ENCODE results near the gene IMP4. TPM values are rescaled to one million over a fixed set of nuclear protein-coding genes. Genes with fewer than 3 reads are reported as not detected.

IMP4 gene
- total and polyA plus RNA-seq, 2 of the 13 experiments (the other 11 are each of a cell fraction or from before 2014, with no cell fraction given) = 142 to 158 TPM

DNA sequence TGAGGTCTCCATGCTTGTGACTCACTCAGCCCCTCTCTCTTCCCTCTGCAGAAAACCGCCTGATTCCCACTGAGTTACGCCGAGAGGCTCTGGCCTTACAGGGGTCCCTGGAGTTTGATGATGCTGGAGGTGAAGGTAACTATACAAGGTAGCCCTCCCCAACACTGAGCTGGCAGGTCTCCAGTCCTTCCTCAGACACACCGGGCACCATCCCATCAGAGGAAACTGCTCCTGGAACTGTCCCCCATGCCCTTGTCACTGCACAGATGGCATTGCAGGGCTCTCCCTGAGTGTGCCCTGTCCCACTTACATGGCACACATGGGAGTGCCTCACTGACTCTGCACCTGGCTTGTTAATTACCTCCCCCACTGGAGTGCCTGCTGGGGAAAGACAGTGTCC lies 1.9 kb downstream of the IMP4 start:
- H3K4me2 ChIP-seq (ENCODE audit: low read depth, low read length) = 0 out of 2 replicates have a peak overlapping the region, but pooled peaks have one; percentile 89
- BruUV-seq (replicated peaks) = no TSS peak
- H4K20me1 ChIP-seq (ENCODE audit: insufficient read depth, low read length) = no peaks in the 10 kb centered on the region; the same call in 1 of the 2 replicates
- no peak overlapping the region for H2AFZ ChIP-seq (ENCODE audit: low read length)
- DNase-seq (ENCODE audit: low spot score) (no peak), ATAC-seq (no peak), FAIRE-seq (no peak)
- H3K36me3 ChIP-seq (replicated peaks in 1 of 2; ENCODE audit: control insufficient read depth in 1 of 2, insufficient read depth in 2 of 2, low read length in 2 of 2) = peaks cover 31 to 45% of the 10 kb centered on the region in 2 experiments
- H3K4me3 ChIP-seq (replicated peaks in 1 of 3; ENCODE audit: insufficient read depth in 1 of 3, low read depth in 2 of 3, low read length in 3 of 3) = no peak overlapping the region
- TF ChIP-seq ZNF782 (CRISPR knock-in tag; IDR thresholded peaks at IDR 0.05; ENCODE audit: borderline replicate concordance) = no peak
- no peak for TF ChIP-seq BCL6 (CRISPR knock-in tag; IDR thresholded peaks at IDR 0.05)
- TF ChIP-seq SOX13 (IDR thresholded peaks at IDR 0.05) = no peak
- no peak for TF ChIP-seq SOX13 (CRISPR knock-in tag; conservative IDR thresholded peaks at IDR 0.05 in 1 of 2, IDR thresholded peaks at IDR 0.05 in 1 of 2)
- no peak for TF ChIP-seq SNRNP70 (IDR thresholded peaks at IDR 0.05; ENCODE audit: low read depth, low read length)
- no peak for TF ChIP-seq RELA (CRISPR knock-in tag; IDR thresholded peaks at IDR 0.05)
- TF ChIP-seq ETV6 (CRISPR knock-in tag; conservative IDR thresholded peaks at IDR 0.05) = no peak
- TF ChIP-seq ZNF839 (CRISPR knock-in tag; IDR thresholded peaks at IDR 0.05; ENCODE audit: borderline replicate concordance) = no peak
- no peak for TF ChIP-seq ZNF800 (CRISPR knock-in tag; IDR thresholded peaks at IDR 0.05)
- TF ChIP-seq TOPORS (CRISPR knock-in tag; IDR thresholded peaks at IDR 0.05) = no peak
- no peak for TF ChIP-seq SMC3 (IDR thresholded peaks at IDR 0.05; ENCODE audit: low read length)
- no peak for TF ChIP-seq MYC (CRISPR knock-in tag; IDR thresholded peaks at IDR 0.05; ENCODE audit: borderline replicate concordance)
- TF ChIP-seq, protein P1, sequence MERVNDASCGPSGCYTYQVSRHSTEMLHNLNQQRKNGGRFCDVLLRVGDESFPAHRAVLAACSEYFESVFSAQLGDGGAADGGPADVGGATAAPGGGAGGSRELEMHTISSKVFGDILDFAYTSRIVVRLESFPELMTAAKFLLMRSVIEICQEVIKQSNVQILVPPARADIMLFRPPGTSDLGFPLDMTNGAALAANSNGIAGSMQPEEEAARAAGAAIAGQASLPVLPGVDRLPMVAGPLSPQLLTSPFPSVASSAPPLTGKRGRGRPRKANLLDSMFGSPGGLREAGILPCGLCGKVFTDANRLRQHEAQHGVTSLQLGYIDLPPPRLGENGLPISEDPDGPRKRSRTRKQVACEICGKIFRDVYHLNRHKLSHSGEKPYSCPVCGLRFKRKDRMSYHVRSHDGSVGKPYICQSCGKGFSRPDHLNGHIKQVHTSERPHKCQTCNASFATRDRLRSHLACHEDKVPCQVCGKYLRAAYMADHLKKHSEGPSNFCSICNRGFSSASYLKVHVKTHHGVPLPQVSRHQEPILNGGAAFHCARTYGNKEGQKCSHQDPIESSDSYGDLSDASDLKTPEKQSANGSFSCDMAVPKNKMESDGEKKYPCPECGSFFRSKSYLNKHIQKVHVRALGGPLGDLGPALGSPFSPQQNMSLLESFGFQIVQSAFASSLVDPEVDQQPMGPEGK (CRISPR knock-in tag; IDR thresholded peaks at IDR 0.05) = no peak
- no peak for TF ChIP-seq EEA1 (CRISPR knock-in tag; IDR thresholded peaks at IDR 0.05; ENCODE audit: borderline replicate concordance)
- TF ChIP-seq, protein P2, sequence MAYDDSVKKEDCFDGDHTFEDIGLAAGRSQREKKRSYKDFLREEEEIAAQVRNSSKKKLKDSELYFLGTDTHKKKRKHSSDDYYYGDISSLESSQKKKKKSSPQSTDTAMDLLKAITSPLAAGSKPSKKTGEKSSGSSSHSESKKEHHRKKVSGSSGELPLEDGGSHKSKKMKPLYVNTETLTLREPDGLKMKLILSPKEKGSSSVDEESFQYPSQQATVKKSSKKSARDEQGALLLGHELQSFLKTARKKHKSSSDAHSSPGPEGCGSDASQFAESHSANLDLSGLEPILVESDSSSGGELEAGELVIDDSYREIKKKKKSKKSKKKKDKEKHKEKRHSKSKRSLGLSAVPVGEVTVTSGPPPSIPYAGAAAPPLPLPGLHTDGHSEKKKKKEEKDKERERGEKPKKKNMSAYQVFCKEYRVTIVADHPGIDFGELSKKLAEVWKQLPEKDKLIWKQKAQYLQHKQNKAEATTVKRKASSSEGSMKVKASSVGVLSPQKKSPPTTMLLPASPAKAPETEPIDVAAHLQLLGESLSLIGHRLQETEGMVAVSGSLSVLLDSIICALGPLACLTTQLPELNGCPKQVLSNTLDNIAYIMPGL (CRISPR knock-in tag; IDR thresholded peaks at IDR 0.05; ENCODE audit: borderline replicate concordance in 1 of 2, low read depth in 1 of 2) = no peak
- no peak overlapping the region for H3K27ac ChIP-seq (ENCODE audit: extremely low read length, insufficient read depth, low read length)
- intact Hi-C loops (cut with micrococcal nuclease; ENCODE audit: unreplicated experiment) = loop anchor here (5.0 kb wide), 1 partner anchor 748 kb away; the partner anchor contains the start of gene FAM168B
- H3K4me1 ChIP-seq (ENCODE audit: insufficient read depth, low read length) = peaks cover 23% of the 10 kb centered on the region
- H3K27me3 ChIP-seq (ENCODE audit: control insufficient read depth in 1 of 2, insufficient read depth in 2 of 2, low read length in 2 of 2) = peaks cover 0 to 4% of the 10 kb centered on the region in 2 experiments; a peak in 1 of 5 replicates
- POLR2A ChIA-PET = interaction anchor here (4.6 kb wide), 1 partner anchor 10 kb away, joined by 120 read pairs; the partner anchor contains the start of gene PTPN18
- peaks cover 23% of the 10 kb centered on the region for H3K79me2 ChIP-seq (ENCODE audit: insufficient read depth, low read length)
- no peak overlapping the region for H3K9ac ChIP-seq (ENCODE audit: insufficient read depth, low read depth, low read length)
- CTCF ChIA-PET (ENCODE audit: low intra/inter-chr PET ratio, low total read pairs) = no interaction called here
- in situ Hi-C loops (cut with HindIII; ENCODE audit: extremely low pct_ligation_motif_present, low pct_unique_long_range_greater_than_20kb) = no loop called here
- H3K9me3 ChIP-seq (ENCODE audit: low read length) = no peaks in the 10 kb centered on the region
- WGBS (ENCODE audit: low lambda C conversion rate) = 96% methylated on average over 4 of the region's 4 CpGs
